ENCODE measurements around the gene NEURL1. TPM values are rescaled to one million over a fixed set of nuclear protein-coding genes. Genes with fewer than 3 reads are reported as not detected.

NEURL1 gene
- total and polyA plus RNA-seq, 12 donors, result 0.05 to 1.0 (median 0.17) TPM; not detected in 3

DNA sequence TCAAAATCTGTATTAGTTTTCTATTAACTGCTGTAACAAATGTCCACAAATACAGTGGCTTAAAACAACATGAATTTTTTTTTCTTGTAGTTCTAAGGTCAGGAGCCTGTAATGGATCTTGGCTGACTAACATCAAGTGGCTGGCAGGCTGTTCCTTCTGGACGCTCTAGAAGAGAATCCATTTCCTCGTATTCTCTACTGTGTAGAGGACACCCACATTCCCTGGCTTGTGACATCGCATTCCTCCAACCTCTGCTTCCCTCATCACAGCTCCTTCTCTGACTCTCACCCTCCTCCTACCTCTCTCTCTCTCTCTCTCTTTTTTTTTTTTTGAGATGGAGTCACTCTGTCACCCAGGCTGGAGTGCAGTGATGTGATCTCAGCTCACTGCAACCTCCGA is 30.0 kb upstream of the NEURL1 start:
- intact Hi-C loops (cut with DNase I), result no loop called here
- no peaks in the 10 kb centered on the region for H3K27me3 ChIP-seq
- no peak for ATAC-seq
- H3K27ac ChIP-seq, result no peak overlapping the region
- H3K4me1 ChIP-seq, result peaks cover 0 to 11% (median 0%) of the 10 kb centered on the region in 9 donors
- no peak overlapping the region for H3K4me3 ChIP-seq
- no peaks in the 10 kb centered on the region for H3K9me3 ChIP-seq
- WGBS, 2 donors, result 64 to 76% methylated on average over 4 of the region's 4 CpGs
- no peak for DNase-seq
- H3K36me3 ChIP-seq, result no peaks in the 10 kb centered on the region
- TF ChIP-seq, protein P1, sequence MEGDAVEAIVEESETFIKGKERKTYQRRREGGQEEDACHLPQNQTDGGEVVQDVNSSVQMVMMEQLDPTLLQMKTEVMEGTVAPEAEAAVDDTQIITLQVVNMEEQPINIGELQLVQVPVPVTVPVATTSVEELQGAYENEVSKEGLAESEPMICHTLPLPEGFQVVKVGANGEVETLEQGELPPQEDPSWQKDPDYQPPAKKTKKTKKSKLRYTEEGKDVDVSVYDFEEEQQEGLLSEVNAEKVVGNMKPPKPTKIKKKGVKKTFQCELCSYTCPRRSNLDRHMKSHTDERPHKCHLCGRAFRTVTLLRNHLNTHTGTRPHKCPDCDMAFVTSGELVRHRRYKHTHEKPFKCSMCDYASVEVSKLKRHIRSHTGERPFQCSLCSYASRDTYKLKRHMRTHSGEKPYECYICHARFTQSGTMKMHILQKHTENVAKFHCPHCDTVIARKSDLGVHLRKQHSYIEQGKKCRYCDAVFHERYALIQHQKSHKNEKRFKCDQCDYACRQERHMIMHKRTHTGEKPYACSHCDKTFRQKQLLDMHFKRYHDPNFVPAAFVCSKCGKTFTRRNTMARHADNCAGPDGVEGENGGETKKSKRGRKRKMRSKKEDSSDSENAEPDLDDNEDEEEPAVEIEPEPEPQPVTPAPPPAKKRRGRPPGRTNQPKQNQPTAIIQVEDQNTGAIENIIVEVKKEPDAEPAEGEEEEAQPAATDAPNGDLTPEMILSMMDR (IDR thresholded peaks at IDR 0.05), result no peak

DNA sequence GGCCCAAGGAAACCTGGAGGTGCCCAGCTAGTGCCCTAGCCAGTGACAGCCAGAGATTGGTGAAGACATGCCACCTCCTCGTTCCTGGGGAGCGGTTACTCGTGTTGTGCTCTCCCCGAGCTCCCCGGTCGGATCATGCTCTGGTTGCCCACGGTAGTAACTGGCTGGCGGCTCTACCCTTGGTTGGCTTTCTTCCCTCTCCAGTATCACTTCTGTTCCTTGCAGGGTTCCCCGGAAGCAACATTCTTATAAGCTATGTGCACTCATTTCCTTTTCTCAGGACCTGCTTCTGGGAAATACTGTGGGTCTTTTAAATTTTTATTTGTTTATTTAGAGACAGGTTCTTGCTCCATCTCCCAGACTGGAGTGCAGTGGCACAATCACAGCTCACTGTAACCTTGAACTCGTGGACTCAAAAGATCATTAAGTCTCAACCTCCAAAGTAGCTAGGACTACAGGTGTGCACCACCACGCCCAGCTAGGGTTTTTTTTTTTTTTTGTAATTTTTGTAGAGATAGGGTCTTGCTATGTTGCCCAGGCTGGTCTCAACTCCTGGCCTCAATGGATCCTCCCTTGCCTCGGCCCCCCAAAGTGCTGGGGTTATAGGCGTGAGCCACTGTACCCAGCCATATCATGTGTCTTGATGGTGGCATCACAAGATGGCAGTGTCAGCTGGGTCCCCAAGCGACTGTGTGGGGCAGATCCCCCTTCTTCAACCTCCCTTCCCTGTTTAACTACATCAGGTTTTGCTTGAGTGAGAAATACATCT is 27.9 kb upstream of the NEURL1 start:
- intact Hi-C loops (cut with DNase I), result no loop called here
- DNase-seq (no peak), ATAC-seq (peak in 1 of 8 donors; percentile 47)
- no peaks in the 10 kb centered on the region for H3K27me3 ChIP-seq
- no peaks in the 10 kb centered on the region for H3K36me3 ChIP-seq
- TF ChIP-seq, protein P1 (IDR thresholded peaks at IDR 0.05), result no peak
- peaks cover 0 to 27% (median 0%) of the 10 kb centered on the region in 9 donors for H3K4me1 ChIP-seq
- H3K9me3 ChIP-seq, result no peaks in the 10 kb centered on the region
- H3K4me3 ChIP-seq, result no peak overlapping the region
- 90 to 91% methylated on average over 14 of the region's 14 CpGs for WGBS, 2 donors
- peak overlapping the region in 1 of 10 donors; percentile 47 for H3K27ac ChIP-seq

DNA sequence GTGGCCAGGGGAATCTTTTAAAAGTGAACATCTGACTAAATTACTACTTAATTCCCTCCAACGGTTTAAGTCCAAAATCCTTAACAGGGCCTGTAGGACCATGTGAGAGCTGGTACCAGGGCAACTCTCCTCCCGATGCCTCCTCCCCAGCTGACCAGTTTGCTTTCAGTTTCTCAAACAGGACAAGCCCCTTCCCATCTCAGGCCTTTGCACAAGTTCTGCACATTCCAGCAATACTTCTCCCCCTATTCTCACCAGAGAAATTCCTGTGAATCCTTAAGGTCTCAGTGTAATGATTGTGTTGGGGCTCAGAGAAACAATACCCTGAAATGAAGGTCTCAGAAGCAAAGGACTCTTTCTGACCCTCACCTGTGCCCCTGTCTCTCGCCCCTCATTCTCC is 26.8 kb upstream of the NEURL1 start:
- H3K9me3 ChIP-seq, result no peaks in the 10 kb centered on the region
- intact Hi-C loops (cut with DNase I), result no loop called here
- no peak overlapping the region for H3K27ac ChIP-seq
- H3K4me1 ChIP-seq, result peaks cover 0 to 38% (median 0%) of the 10 kb centered on the region in 9 donors
- no peak for ATAC-seq
- no peak for DNase-seq
- TF ChIP-seq, protein P1 (IDR thresholded peaks at IDR 0.05), result no peak
- H3K27me3 ChIP-seq, result no peaks in the 10 kb centered on the region
- H3K36me3 ChIP-seq, result no peaks in the 10 kb centered on the region
- H3K4me3 ChIP-seq, result no peak overlapping the region
- WGBS, 2 donors, result 90 to 92% methylated on average over 3 of the region's 3 CpGs

DNA sequence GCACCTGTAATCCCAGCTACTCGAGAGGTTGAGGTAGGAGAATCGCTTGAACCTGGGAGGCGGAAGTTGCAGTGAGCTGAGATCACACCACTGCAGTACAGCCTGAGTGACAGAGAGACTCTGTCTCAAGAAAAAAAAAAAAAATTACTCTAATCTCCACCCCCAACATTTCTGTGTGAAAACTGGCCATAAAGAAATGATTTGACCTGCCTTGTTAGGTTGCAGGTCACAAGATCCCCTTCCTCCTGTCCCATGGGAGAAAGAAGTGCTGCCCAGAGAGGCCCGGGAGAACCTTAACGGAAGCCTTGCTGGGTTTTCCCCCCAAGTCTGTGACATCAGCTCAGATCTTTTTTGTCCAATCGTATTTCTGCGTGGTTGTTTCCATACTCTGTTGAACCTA is 26.1 kb upstream of the NEURL1 start:
- no peak overlapping the region for H3K27ac ChIP-seq
- WGBS, 2 donors, result 84% methylated on average over 7 of the region's 7 CpGs
- TF ChIP-seq, protein P1 (IDR thresholded peaks at IDR 0.05), result no peak
- peaks cover 0 to 45% (median 0%) of the 10 kb centered on the region in 9 donors for H3K4me1 ChIP-seq
- H3K36me3 ChIP-seq, result no peaks in the 10 kb centered on the region
- ATAC-seq (no peak), DNase-seq (no peak)
- no peaks in the 10 kb centered on the region for H3K27me3 ChIP-seq
- no peaks in the 10 kb centered on the region for H3K9me3 ChIP-seq
- intact Hi-C loops (cut with DNase I), result no loop called here
- H3K4me3 ChIP-seq, result no peak overlapping the region
